Kidney (tissue), 14 donors: ENCODE results near the gene TTC28. TPM values are rescaled to one million over a fixed set of nuclear protein-coding genes. Genes with fewer than 3 reads are reported as not detected.

ENCODE experiments used
- DNase-seq, 5 donors: peaks; one replicate each; pipeline ENCODE4 v3.0.0-alpha.2; 2013 to 2020
- FAIRE-seq: peaks from 2 replicates; lab custom pipeline; 2012; peaks lifted over from hg19 to GRCh38; lab: Jason Lieb, UNC
- H3K27ac ChIP-seq, 2 donors: one replicate each; pipeline ENCODE4 v1.7.0; 2013; ENCODE audit warnings: low read depth in 2 of 2, low read length in 2 of 2, inconsistent platforms in 1 of 2
- H3K27me3 ChIP-seq: one replicate; pipeline ENCODE4 v1.7.1; 2013; ENCODE audit warnings: low read length, inconsistent platforms; ENCODE audit not compliant: control insufficient read depth, insufficient read depth
- H3K36me3 ChIP-seq, 3 donors: one replicate each; pipeline versions ENCODE4 v1.7.0 to v1.7.1; 2013; ENCODE audit warnings: low read length in 3 of 3, control low read depth in 1 of 3, inconsistent platforms in 1 of 3; ENCODE audit not compliant: insufficient read depth in 3 of 3, control insufficient read depth in 2 of 3
- H3K4me1 ChIP-seq, 3 donors: one replicate each; pipeline versions ENCODE4 v1.7.0 to v1.7.1; 2013; ENCODE audit warnings: low read length in 3 of 3, inconsistent platforms in 1 of 3, low read depth in 1 of 3; ENCODE audit not compliant: control insufficient read depth in 2 of 3, insufficient read depth in 2 of 3
- H3K4me3 ChIP-seq, 3 donors: one replicate each; pipeline versions ENCODE4 v1.7.0 to v1.8.1; 2013; ENCODE audit warnings: low read length in 3 of 3, control low read depth in 1 of 3, inconsistent platforms in 1 of 3
- H3K9ac ChIP-seq, 3 donors: one replicate each; pipeline versions ENCODE4 v1.7.0 to v1.7.1; 2013; ENCODE audit warnings: low read length in 3 of 3, control low read depth in 1 of 3, inconsistent platforms in 1 of 3
- H3K9me3 ChIP-seq, 3 donors: one replicate each; pipeline versions ENCODE4 v1.7.0 to v1.7.1; 2013; ENCODE audit warnings: low read length in 3 of 3, control low read depth in 1 of 3, inconsistent platforms in 1 of 3; ENCODE audit not compliant: control insufficient read depth in 2 of 3, insufficient read depth in 1 of 3
- CTCF ChIP-seq: IDR thresholded peaks from 3 replicates; pipeline ENCODE4 v1.5.1; 2012; ENCODE audit warnings: mild to moderate bottlenecking, moderate library complexity, borderline replicate concordance; ENCODE audit not compliant: insufficient read depth; ENCODE audit errors: extremely low read depth
- intact Hi-C: fragments of 100-400 bp; cut with DNase I; formaldehyde crosslinking; loops from one replicate; pipeline ENCODE4 v1.11.1; 2022
- polyA plus RNA-seq: library from polyadenylated mRNA; stranded (reverse); fragments of 350-450 nt; fragmentation: Illumina TruSeq; extraction: RNeasy Lipid Tissue Mini Kit (QIAGEN cat#74804); gene quantifications from one replicate; pipeline ENCODE4 v1.2.3, GENCODE V29; 2014; ENCODE audit warnings: low read depth, low replicate concordance; ENCODE audit not compliant: insufficient read depth
- total RNA-seq: library from RNA; stranded (reverse); fragmentation: NEBNext Ultra II Directional; extraction: Animal tissue kit (Norgen Biotek cat#: 25700); gene quantifications from one replicate; pipeline ENCODE4 v1.2.1, GENCODE V29; 2021
- donor health status: control.
- donor health status: control.
- donor health status: control.
- donor health status: control.
- donor health status: control.
- donor health status: DM: yes; HTN: yes; CAD: no.
- donor health status: Normal renal cell carcinoma (clear cell type).

TTC28 gene
- total and polyA plus RNA-seq, 2 donors from 2014 or later, result 3.5 to 40.2 TPM

- Histone ChIP-seq H3K9ac (peak overlapping the region; percentile 58 to 85 (median 77)), H3K36me3 (no peaks in the 10 kb centered on the region), H3K4me3 (peak overlapping the region; percentile 64 to 94 (median 75)), H3K4me1 (peaks cover 0 to 7% (median 0%) of the 10 kb centered on the region in 3 donors), H3K9me3 (no peaks in the 10 kb centered on the region), H3K27me3 (no peaks in the 10 kb centered on the region), H3K27ac (peak overlapping the region; percentile 47 to 76)
- FAIRE-seq, result no peak
- intact Hi-C loops, result no loop called here
- peak in 4 of 5 donors; percentile 27 to 74 (median 54) for DNase-seq
- no peak for TF ChIP-seq CTCF
These were observed 236.7 kb downstream of the TTC28 start for GRCh38 chr22:28442711-28443525.

DNA sequence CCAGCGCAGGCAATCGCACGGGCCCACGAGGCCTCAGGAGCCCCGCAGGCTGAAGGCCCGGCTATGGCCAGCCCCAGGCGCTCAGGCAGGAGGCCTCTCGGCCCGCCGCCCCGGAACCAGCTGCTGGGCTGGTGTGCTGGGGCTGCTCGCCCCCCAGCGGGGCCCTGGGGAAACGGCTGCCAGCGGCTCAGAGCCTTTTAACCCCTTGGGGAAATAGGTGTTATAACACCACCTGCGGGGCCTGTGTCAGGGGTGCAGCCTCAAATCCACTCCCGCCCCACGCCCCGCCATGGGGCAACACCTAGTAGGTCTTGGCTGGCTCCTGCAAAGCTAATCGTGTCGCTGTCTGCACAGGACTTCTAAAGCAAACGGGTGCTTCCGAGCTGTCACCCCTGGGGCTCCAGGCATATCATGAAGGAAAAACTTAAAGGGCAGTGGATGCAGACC is 237.4 kb downstream of the TTC28 start:
- intact Hi-C loops, result no loop called here
- peak overlapping the region; percentile 58 to 85 (median 65) for H3K9ac ChIP-seq
- no peaks in the 10 kb centered on the region for H3K9me3 ChIP-seq
- FAIRE-seq, result no peak
- H3K27ac ChIP-seq, result peak overlapping the region; percentile 47 to 76
- DNase-seq, result peak; percentile 88 to 95 (median 93)
- no peaks in the 10 kb centered on the region for H3K27me3 ChIP-seq
- peaks cover 0 to 7% (median 0%) of the 10 kb centered on the region in 3 donors for H3K4me1 ChIP-seq
- TF ChIP-seq CTCF, result peak; percentile 65
- H3K36me3 ChIP-seq, result no peaks in the 10 kb centered on the region
- peak overlapping the region; percentile 64 to 94 (median 75) for H3K4me3 ChIP-seq

DNA sequence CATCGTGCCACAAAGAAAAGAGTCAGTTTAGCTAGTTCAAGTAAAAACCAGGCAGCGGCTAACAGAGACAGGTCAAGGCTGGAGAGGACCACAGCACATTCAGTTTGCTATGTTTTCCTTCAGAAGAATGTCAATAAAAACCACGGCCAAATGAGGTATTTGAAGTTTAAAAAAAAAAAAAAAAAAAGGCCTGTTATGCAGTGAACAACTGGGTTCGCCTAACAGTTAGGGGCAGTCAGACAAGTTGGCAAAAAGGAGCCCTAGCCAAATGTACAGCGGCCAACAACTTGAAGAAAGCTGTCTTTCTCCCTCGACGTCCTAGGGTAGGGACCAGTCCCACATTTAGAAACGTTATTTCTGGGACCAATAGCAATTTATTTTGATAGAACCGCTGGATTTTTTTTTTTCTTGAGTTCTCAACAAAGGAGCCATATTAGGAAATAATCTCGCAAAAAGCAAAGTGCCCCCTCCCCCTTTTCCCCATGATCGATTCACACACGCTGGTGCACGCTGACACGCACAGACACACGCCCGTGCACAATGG is 237.8 kb downstream of the TTC28 start:
- no peak for FAIRE-seq
- H3K4me1 ChIP-seq, result peaks cover 0 to 7% (median 0%) of the 10 kb centered on the region in 3 donors
- H3K27ac ChIP-seq, result peak overlapping the region; percentile 47 to 70
- no peaks in the 10 kb centered on the region for H3K36me3 ChIP-seq
- peak overlapping the region; percentile 35 to 85 (median 40) for H3K9ac ChIP-seq
- intact Hi-C loops, result no loop called here
- peak in 1 of 5 donors; percentile 42 for DNase-seq
- H3K4me3 ChIP-seq, result peak overlapping the region; percentile 56 to 94 (median 64)
- TF ChIP-seq CTCF, result no peak
- H3K9me3 ChIP-seq, result no peaks in the 10 kb centered on the region
- H3K27me3 ChIP-seq, result no peaks in the 10 kb centered on the region
